ENCODE measurements around the gene DLL4.
"Not testable (repeated sequence)": the region's sequence is repeated elsewhere in the genome, so short reads cannot be mapped to it uniquely, and the experiment has no call there.

Gene DLL4

DNA sequence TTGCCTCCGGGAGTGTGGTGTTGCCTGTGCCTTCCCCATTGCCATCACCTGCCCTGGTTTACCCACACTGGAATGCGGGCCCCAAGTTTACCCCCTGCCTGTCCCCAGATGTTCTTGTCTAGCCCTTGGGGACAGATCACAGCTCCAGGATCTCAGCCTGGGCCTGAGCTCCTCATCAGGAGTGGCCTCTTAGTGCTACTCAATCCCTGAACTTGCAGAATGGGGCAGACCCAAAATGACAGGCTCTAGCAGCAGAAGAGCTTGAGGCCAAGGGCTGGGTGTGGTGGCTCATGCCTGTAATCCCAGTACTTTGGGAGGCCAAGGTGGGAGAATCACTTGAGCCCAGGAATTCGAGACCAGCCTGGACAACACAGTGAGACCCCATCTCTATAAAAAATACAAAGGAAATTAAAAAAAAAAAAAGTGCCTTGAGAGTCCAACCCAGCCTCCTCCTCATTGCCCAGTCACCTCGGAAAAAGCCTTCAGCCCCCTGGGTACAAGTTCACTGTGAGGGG is 28.0 kb downstream of the DLL4 start:
- no peak overlapping the region for H3K27ac ChIP-seq (ENCODE audit: low read depth, low read length)
- peak overlapping the region in 1 of 5 donors; percentile 13 for H3K9ac ChIP-seq (ENCODE audit: low read length in 5 of 5)
- H3K4me3 ChIP-seq (ENCODE audit: low read depth in 1 of 5, low read length in 5 of 5) = no peak overlapping the region
- no peaks in the 10 kb centered on the region for H3K27me3 ChIP-seq (ENCODE audit: control insufficient read depth in 5 of 5, insufficient read depth in 4 of 5, low read length in 5 of 5)
- peaks cover 0 to 57% (median 26%) of the 10 kb centered on the region in 5 donors for H3K4me1 ChIP-seq (ENCODE audit: control insufficient read depth in 5 of 5, insufficient read depth in 5 of 5, low read length in 5 of 5)
- no peaks in the 10 kb centered on the region for H3K9me3 ChIP-seq (ENCODE audit: control insufficient read depth in 5 of 5, low read length in 5 of 5)
- no peaks in the 10 kb centered on the region for H3K36me3 ChIP-seq (ENCODE audit: control insufficient read depth in 5 of 5, insufficient read depth in 5 of 5, low read length in 5 of 5)

DNA sequence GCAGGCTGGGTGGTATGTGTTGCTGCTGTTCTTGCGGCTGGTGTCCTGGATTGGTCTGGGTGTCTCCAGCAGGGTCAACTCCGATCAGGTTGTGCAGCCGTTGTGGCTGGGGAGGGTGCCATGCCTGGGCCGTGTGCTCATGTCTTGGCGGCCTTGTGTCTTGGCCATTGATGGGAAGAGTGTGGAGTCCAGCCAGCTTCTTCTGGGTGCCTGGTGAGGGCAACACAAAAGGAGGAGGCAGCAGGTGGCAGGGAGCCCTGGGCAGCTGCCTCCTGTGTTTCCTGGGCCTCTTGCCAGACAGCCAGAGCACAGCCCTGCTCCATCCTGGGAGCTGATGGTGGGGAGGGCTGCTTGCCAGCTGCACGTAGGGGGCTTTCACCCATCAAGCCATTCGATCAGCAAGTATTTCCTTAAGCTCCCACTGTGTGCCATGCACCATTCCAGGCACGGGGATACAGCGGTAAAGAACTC is 28.5 kb downstream of the DLL4 start:
- H3K4me3 ChIP-seq (ENCODE audit: low read depth in 1 of 5, low read length in 5 of 5) = no peak overlapping the region
- H3K27ac ChIP-seq (ENCODE audit: low read depth, low read length) = no peak overlapping the region
- H3K9ac ChIP-seq (ENCODE audit: low read length in 5 of 5) = no peak overlapping the region
- no peaks in the 10 kb centered on the region for H3K36me3 ChIP-seq (ENCODE audit: control insufficient read depth in 5 of 5, insufficient read depth in 5 of 5, low read length in 5 of 5)
- H3K9me3 ChIP-seq (ENCODE audit: control insufficient read depth in 5 of 5, low read length in 5 of 5) = no peaks in the 10 kb centered on the region
- H3K27me3 ChIP-seq (ENCODE audit: control insufficient read depth in 5 of 5, insufficient read depth in 4 of 5, low read length in 5 of 5) = no peaks in the 10 kb centered on the region
- H3K4me1 ChIP-seq (ENCODE audit: control insufficient read depth in 5 of 5, insufficient read depth in 5 of 5, low read length in 5 of 5) = peaks cover 0 to 52% (median 21%) of the 10 kb centered on the region in 5 donors

DNA sequence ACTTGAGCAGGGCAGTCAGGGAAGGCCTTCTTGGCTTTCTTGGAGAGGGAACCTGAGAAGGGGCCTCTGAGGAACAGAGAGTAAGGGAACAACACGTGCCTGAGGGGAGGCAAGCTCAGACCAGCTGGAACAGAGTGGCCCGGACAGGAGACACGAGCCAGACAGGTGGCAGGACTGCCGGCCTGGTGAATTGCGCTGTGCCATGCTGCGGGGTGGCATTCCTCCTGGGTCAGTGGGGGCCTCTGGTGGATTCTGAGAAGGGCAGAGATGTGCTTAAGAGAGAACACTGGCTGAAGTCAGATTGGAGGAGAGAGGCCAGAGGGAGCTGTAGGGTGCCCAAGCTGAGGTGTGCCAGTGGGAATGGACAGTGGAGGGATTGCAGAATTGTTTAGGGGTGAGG is 29.0 kb downstream of the DLL4 start:
- no peak overlapping the region for H3K9ac ChIP-seq (ENCODE audit: low read length in 5 of 5)
- no peak overlapping the region for H3K4me3 ChIP-seq (ENCODE audit: low read depth in 1 of 5, low read length in 5 of 5)
- H3K4me1 ChIP-seq (ENCODE audit: control insufficient read depth in 5 of 5, insufficient read depth in 5 of 5, low read length in 5 of 5) = peaks cover 0 to 46% (median 16%) of the 10 kb centered on the region in 5 donors

DNA sequence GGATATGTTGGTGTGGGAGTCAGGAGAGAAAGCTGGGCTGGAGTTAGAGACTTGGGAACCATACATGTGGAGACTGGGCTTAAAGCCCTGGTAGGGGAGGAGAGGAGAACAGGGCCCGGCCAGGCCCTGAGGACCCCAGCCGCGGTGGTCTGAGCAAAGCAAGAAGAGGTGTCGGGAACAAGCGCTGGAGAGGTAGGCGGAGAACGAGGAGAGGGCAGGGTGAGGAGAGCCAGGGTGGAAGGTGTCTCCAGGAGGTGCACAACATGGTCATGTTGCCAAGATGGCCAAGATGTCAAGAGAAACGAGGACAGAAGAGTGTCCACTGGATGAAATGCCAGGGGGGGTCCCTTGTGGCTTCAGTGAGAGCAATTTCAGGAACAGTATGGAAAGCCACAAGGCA is 29.6 kb downstream of the DLL4 start:
- peaks cover 0 to 40% (median 10%) of the 10 kb centered on the region in 5 donors for H3K4me1 ChIP-seq (ENCODE audit: control insufficient read depth in 5 of 5, insufficient read depth in 5 of 5, low read length in 5 of 5)
- no peak overlapping the region for H3K9ac ChIP-seq (ENCODE audit: low read length in 5 of 5)
- no peaks in the 10 kb centered on the region for H3K9me3 ChIP-seq (ENCODE audit: control insufficient read depth in 5 of 5, low read length in 5 of 5)
- no peak overlapping the region for H3K27ac ChIP-seq (ENCODE audit: low read depth, low read length)
- H3K36me3 ChIP-seq (ENCODE audit: control insufficient read depth in 5 of 5, insufficient read depth in 5 of 5, low read length in 5 of 5) = no peaks in the 10 kb centered on the region
- no peak overlapping the region for H3K4me3 ChIP-seq (ENCODE audit: low read depth in 1 of 5, low read length in 5 of 5)
- peaks cover 0 to 3% (median 0%) of the 10 kb centered on the region in 5 donors for H3K27me3 ChIP-seq (ENCODE audit: control insufficient read depth in 5 of 5, insufficient read depth in 4 of 5, low read length in 5 of 5)

More for the DNA sequence above, 29.0 kb downstream of the DLL4 start:
- Histone ChIP-seq H3K9me3 (ENCODE audit: control insufficient read depth in 5 of 5, low read length in 5 of 5) (no peaks in the 10 kb centered on the region), H3K36me3 (ENCODE audit: control insufficient read depth in 5 of 5, insufficient read depth in 5 of 5, low read length in 5 of 5) (no peaks in the 10 kb centered on the region), H3K27ac (ENCODE audit: low read depth, low read length) (no peak overlapping the region), H3K27me3 (ENCODE audit: control insufficient read depth in 5 of 5, insufficient read depth in 4 of 5, low read length in 5 of 5) (peaks cover 0 to 3% (median 0%) of the 10 kb centered on the region in 5 donors)

DNA sequence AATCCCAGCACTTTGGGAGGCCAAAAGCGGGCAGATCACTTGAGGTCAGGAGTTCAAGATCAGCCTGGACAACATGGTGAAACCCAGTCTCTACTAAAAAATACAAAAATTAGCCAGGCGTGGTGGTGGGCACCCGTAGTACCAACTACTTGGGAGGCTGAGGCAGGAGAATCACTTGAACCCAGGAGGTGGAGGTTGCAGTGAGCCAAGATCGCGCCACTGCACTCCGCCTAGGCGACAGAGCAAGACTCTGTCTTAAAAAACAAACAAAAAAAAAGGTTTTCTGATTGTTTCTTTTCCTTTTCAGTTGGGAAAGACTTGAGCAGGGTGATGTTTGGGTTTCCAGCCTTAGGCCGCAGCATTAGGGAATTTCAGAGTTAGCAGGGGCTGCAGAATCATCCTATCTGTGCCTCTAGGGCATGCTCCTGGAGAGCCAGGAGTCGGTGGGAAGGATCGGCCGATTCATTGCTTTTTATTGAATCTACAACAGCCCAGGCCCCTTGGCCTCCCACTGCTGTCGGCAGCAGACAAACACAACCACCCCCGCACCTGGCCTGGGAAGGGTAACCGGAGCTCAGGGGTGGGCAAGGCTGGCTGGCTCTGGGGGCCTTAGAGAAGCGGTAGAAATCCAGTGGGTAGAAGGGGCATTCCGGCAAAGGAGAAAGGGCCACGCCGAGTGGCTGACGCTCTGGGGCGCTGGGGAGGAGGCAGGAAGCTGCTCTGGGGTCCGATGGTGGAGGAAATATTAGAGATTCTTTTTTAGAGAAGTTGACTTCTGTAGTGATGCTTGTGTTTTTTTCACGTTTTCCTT is 30.4 kb downstream of the DLL4 start:
- H3K27me3 ChIP-seq (ENCODE audit: control insufficient read depth in 5 of 5, insufficient read depth in 4 of 5, low read length in 5 of 5) = peaks cover 0 to 3% (median 0%) of the 10 kb centered on the region in 5 donors
- H3K27ac ChIP-seq (ENCODE audit: low read depth, low read length) = no peak overlapping the region
- no peaks in the 10 kb centered on the region for H3K9me3 ChIP-seq (ENCODE audit: control insufficient read depth in 5 of 5, low read length in 5 of 5)
- no peak overlapping the region for H3K9ac ChIP-seq (ENCODE audit: low read length in 5 of 5)
- H3K4me1 ChIP-seq (ENCODE audit: control insufficient read depth in 5 of 5, insufficient read depth in 5 of 5, low read length in 5 of 5) = peaks cover 0 to 34% (median 7%) of the 10 kb centered on the region in 5 donors
- H3K4me3 ChIP-seq (ENCODE audit: low read depth in 1 of 5, low read length in 5 of 5) = no peak overlapping the region
- H3K36me3 ChIP-seq (ENCODE audit: control insufficient read depth in 5 of 5, insufficient read depth in 5 of 5, low read length in 5 of 5) = no peaks in the 10 kb centered on the region

DNA sequence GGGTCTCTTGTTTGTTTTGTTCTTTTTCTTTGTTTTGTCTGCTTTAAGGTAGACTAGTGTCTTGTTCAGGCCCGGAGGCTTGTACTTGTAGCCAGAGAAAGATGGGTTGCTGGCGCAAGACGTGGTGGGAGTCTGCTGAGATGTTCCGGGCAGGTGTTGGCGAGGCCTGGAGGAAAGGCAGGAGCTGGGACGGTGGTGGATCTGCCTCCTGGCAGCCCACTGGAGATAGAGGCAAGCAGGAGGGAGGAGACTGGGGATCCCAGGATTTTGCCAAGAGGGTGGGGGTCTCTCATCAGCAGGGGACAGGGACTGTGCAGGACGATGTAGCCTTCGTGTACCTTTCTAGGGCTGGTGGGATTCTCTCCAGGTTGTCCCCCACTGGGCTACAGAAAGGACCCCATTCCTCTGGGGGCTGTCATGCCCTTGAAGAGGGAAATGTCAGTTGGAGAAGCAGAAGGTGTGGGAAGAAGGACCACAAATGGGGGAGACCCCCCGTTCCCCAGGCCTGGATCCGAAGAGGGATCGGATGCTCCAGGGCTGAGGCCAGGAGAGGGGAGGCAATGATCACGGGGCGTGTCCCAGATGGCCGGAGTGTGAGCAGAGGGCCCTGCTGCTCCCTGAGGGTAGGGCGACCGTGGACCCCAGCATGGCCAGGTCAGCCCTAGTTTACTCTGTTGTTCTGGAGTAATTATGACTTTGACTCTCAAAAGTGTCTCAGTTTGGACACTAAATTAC is 31.2 kb downstream of the DLL4 start:
- Histone ChIP-seq H3K4me1 (ENCODE audit: control insufficient read depth in 5 of 5, insufficient read depth in 5 of 5, low read length in 5 of 5) (peaks cover 0 to 29% (median 7%) of the 10 kb centered on the region in 5 donors), H3K4me3 (ENCODE audit: low read depth in 1 of 5, low read length in 5 of 5) (no peak overlapping the region), H3K36me3 (ENCODE audit: control insufficient read depth in 5 of 5, insufficient read depth in 5 of 5, low read length in 5 of 5) (no peaks in the 10 kb centered on the region), H3K9ac (ENCODE audit: low read length in 5 of 5) (no peak overlapping the region), H3K27ac (ENCODE audit: low read depth, low read length) (no peak overlapping the region), H3K9me3 (ENCODE audit: control insufficient read depth in 5 of 5, low read length in 5 of 5) (no peaks in the 10 kb centered on the region), H3K27me3 (ENCODE audit: control insufficient read depth in 5 of 5, insufficient read depth in 4 of 5, low read length in 5 of 5) (peaks cover 0 to 3% (median 0%) of the 10 kb centered on the region in 5 donors)

DNA sequence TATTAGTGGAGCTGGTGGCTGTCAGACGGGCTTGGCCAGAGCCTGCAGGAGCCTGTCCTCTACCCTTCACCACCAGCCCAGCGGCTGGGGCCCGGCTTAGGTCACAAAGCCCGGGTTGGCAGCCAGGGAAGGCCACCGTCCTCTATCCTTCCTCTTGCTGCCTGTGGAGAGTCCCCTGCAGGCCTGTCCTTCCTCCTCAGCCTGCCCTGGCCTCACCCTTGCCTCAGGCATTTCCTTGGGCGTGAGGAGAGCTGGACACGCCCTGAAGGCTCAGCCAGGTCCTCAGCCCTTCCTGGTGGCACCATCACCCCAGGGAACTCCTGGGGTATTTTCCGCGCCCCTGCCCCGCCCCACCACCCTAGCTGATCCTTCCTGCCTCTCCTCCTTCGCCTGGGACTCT is 31.8 kb downstream of the DLL4 start:
- no peaks in the 10 kb centered on the region for H3K9me3 ChIP-seq (ENCODE audit: control insufficient read depth in 5 of 5, low read length in 5 of 5)
- H3K4me3 ChIP-seq (ENCODE audit: low read depth in 1 of 5, low read length in 5 of 5) = no peak overlapping the region
- H3K27me3 ChIP-seq (ENCODE audit: control insufficient read depth in 5 of 5, insufficient read depth in 4 of 5, low read length in 5 of 5) = peaks cover 0 to 3% (median 0%) of the 10 kb centered on the region in 5 donors
- H3K9ac ChIP-seq (ENCODE audit: low read length in 5 of 5) = no peak overlapping the region
- H3K27ac ChIP-seq (ENCODE audit: low read depth, low read length) = no peak overlapping the region
- peaks cover 0 to 26% (median 11%) of the 10 kb centered on the region in 5 donors for H3K4me1 ChIP-seq (ENCODE audit: control insufficient read depth in 5 of 5, insufficient read depth in 5 of 5, low read length in 5 of 5)
- no peaks in the 10 kb centered on the region for H3K36me3 ChIP-seq (ENCODE audit: control insufficient read depth in 5 of 5, insufficient read depth in 5 of 5, low read length in 5 of 5)

DNA sequence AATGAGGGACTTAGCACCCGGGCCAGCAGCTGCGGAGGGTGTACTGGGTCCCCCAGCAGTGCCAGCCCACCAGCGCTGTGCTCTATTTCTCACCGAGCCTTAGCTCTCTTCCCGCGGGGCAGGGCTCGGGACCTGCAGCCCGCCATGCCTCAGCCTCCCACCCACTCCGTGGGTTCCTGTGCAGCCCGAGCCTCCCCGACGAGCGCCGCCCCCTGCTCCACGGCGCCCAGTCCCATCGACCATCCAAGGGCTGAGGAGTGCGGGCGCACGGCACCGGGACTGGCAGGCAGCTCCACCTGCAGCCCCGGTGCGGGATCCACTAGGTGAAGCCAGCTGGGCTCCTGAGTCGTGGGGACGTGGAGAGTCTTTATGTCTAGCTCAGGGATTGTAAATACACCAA is 32.6 kb downstream of the DLL4 start:
- H3K27ac ChIP-seq (ENCODE audit: low read depth, low read length); H3K9me3 ChIP-seq (ENCODE audit: control insufficient read depth in 5 of 5, low read length in 5 of 5); H3K27me3 ChIP-seq (ENCODE audit: control insufficient read depth in 5 of 5, insufficient read depth in 4 of 5, low read length in 5 of 5); H3K4me3 ChIP-seq (ENCODE audit: low read depth in 1 of 5, low read length in 5 of 5); H3K9ac ChIP-seq (ENCODE audit: low read length in 5 of 5); H3K36me3 ChIP-seq (ENCODE audit: control insufficient read depth in 5 of 5, insufficient read depth in 5 of 5, low read length in 5 of 5): not testable (repeated sequence)
- H3K4me1 ChIP-seq (ENCODE audit: control insufficient read depth in 5 of 5, insufficient read depth in 5 of 5, low read length in 5 of 5) = peaks cover 2 to 26% (median 15%) of the 10 kb centered on the region in 5 donors

DNA sequence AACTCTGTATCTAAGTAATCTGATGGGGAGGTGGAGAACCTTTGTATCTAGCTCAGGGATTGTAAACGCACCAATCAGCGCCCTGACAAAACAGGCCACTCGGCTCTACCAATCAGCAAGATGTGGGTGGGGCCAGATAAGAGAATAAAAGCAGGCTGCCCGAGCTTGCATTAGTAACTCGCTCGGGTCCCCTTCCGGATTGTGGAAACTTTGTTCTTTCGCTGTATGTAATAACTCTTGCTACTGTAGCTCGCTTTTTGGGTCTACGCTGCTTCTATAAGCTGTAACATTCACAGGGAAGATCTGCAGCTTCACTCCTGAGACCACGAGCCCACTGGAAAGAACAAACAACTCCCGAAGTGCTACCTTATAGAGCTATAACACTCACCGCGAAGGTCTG is 33.2 kb downstream of the DLL4 start:
- not testable (repeated sequence) for H3K9ac ChIP-seq (ENCODE audit: low read length in 5 of 5); H3K27ac ChIP-seq (ENCODE audit: low read depth, low read length); H3K9me3 ChIP-seq (ENCODE audit: control insufficient read depth in 5 of 5, low read length in 5 of 5); H3K4me3 ChIP-seq (ENCODE audit: low read depth in 1 of 5, low read length in 5 of 5); H3K27me3 ChIP-seq (ENCODE audit: control insufficient read depth in 5 of 5, insufficient read depth in 4 of 5, low read length in 5 of 5); H3K36me3 ChIP-seq (ENCODE audit: control insufficient read depth in 5 of 5, insufficient read depth in 5 of 5, low read length in 5 of 5)
- H3K4me1 ChIP-seq (ENCODE audit: control insufficient read depth in 5 of 5, insufficient read depth in 5 of 5, low read length in 5 of 5) = peaks cover 2 to 25% (median 14%) of the 10 kb centered on the region in 5 donors

DNA sequence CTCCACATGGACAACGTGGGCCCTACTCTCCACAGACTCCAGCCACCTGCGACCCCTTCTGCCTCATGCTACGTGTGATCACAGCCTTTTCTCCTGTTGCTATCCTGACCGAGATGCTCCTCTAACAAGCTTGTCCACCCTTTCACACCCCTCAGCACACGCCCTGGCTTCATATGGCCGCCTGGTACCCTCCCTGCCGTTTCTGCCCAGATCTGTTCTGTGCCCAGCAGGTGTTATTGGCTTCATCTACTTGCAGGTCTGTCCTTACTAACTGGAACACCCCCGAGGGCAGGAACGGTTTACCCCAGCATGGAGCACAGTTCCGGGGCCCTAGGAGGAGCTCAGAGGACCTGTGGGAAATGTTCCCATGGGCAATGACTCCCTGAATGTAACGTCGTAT is 34.1 kb downstream of the DLL4 start:
- Histone ChIP-seq H3K9ac (ENCODE audit: low read length in 5 of 5) (no peak overlapping the region), H3K27me3 (ENCODE audit: control insufficient read depth in 5 of 5, insufficient read depth in 4 of 5, low read length in 5 of 5) (peaks cover 0 to 3% (median 0%) of the 10 kb centered on the region in 5 donors), H3K4me3 (ENCODE audit: low read depth in 1 of 5, low read length in 5 of 5) (no peak overlapping the region), H3K4me1 (ENCODE audit: control insufficient read depth in 5 of 5, insufficient read depth in 5 of 5, low read length in 5 of 5) (peaks cover 3 to 18% (median 14%) of the 10 kb centered on the region in 5 donors), H3K27ac (ENCODE audit: low read depth, low read length) (no peak overlapping the region), H3K9me3 (ENCODE audit: control insufficient read depth in 5 of 5, low read length in 5 of 5) (no peaks in the 10 kb centered on the region), H3K36me3 (ENCODE audit: control insufficient read depth in 5 of 5, insufficient read depth in 5 of 5, low read length in 5 of 5) (no peaks in the 10 kb centered on the region)
